ENCODE measurements around the gene PSMD9. TPM values are rescaled to one million over a fixed set of nuclear protein-coding genes. Genes with fewer than 3 reads are reported as not detected.

The PSMD9 gene
- total RNA-seq, 1 experiment from 2014 or later = 55.5 TPM

DNA sequence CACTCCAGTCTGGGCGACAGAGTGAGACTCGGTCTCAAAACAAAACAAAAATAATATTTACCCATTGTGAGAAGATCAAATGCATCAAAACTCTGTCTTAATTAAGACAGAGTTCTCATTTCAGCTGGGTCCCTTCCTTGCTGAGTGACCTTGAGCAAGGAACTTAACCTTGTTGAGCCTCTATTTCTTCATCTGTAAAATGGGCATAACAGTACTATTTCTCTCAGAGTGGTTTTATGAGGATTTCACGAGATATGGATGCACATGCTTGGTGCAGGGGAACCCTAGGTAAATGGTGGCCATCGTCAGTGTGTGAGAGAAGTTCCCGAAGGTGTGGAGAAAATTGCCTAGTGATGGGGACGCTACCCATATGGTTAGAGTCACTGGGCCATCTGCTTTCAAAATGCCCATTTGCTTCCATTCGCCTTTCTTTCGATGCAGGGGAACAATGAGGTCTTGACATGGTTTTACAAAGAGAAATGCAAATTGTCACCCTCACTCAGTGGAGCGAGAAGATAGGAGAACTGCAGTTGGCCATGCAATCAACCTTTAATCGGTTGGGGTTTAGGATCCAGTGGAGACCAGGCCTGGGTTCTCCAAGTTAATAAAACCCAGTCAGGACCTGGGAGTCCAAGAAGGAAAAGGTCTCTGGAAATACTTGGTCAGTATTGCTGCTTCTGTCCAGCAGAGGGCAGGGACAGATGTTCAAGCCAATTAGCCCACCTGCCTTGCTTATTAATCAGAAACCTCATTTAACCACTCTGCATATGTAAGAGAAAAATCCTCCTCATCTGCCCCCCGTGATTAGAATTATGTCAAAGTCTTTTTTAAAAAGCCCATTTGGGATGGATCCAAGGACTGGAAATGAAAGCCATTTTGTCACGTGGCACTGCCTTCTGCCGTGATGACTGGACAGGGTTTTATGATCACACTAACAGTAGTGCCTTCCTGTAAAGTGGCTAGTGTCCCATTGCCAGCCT lies 67.0 kb downstream of the PSMD9 start:
- no peak overlapping the region for H3K9ac ChIP-seq (ENCODE audit: low read length)
- H3K9me3 ChIP-seq (ENCODE audit: control insufficient read depth in 1 of 2, insufficient read depth in 1 of 2, low read depth in 1 of 2, low read length in 2 of 2) = no peaks in the 10 kb centered on the region
- H4K20me1 ChIP-seq (ENCODE audit: insufficient read depth) = no peaks in the 10 kb centered on the region
- no TSS peak for BruUV-seq (replicated peaks)
- RAD21 ChIA-PET (ENCODE audit: low non-redundant PET in 1 of 2, low total read pairs in 2 of 2, uncharacterized antibody in 2 of 2, unreplicated experiment in 2 of 2) = no interaction called here
- no peak overlapping the region for H3K27ac ChIP-seq (ENCODE audit: low read depth, low read length)
- ATAC-seq (peak; percentile 70), DNase-seq (ENCODE audit: low read depth, low spot score) (peak; percentile 24)
- no peaks in the 10 kb centered on the region for H3K9me2 ChIP-seq (ENCODE audit: insufficient read depth)
- intact Hi-C loops (cut with micrococcal nuclease) = no loop called here
- no peaks in the 10 kb centered on the region for H3K4me1 ChIP-seq (ENCODE audit: control insufficient read depth in 1 of 2, insufficient read depth in 2 of 2, low read length in 2 of 2)
- TF ChIP-seq RAD21 (IDR thresholded peaks at IDR 0.05; ENCODE audit: low read depth) = peak; percentile 49
- TF ChIP-seq, protein P1, sequence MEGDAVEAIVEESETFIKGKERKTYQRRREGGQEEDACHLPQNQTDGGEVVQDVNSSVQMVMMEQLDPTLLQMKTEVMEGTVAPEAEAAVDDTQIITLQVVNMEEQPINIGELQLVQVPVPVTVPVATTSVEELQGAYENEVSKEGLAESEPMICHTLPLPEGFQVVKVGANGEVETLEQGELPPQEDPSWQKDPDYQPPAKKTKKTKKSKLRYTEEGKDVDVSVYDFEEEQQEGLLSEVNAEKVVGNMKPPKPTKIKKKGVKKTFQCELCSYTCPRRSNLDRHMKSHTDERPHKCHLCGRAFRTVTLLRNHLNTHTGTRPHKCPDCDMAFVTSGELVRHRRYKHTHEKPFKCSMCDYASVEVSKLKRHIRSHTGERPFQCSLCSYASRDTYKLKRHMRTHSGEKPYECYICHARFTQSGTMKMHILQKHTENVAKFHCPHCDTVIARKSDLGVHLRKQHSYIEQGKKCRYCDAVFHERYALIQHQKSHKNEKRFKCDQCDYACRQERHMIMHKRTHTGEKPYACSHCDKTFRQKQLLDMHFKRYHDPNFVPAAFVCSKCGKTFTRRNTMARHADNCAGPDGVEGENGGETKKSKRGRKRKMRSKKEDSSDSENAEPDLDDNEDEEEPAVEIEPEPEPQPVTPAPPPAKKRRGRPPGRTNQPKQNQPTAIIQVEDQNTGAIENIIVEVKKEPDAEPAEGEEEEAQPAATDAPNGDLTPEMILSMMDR (IDR thresholded peaks at IDR 0.05 in 2 of 3, conservative IDR thresholded peaks at IDR 0.05 in 1 of 3; ENCODE audit: borderline replicate concordance in 1 of 3, insufficient read depth in 1 of 3, low read depth in 2 of 3, low read length in 2 of 3) = peak; percentile 44 to 74 (median 74); a peak in 5 of 6 replicates
- no peak for TF ChIP-seq REST (IDR thresholded peaks at IDR 0.05; ENCODE audit: low read depth)
- no peak overlapping the region for H2AFZ ChIP-seq (ENCODE audit: low read depth, low read length, poor library complexity, severe bottlenecking)
- H3K27me3 ChIP-seq (ENCODE audit: insufficient read depth, low read length) = no peaks in the 10 kb centered on the region
- H3K79me2 ChIP-seq (ENCODE audit: insufficient read depth, low read length) = no peaks in the 10 kb centered on the region
- H3K4me3 ChIP-seq (replicated peaks in 1 of 2; ENCODE audit: low read depth in 1 of 2, low read length in 2 of 2) = no peak overlapping the region
- POLR2A ChIA-PET = no interaction called here
- no peaks in the 10 kb centered on the region for H3K36me3 ChIP-seq (ENCODE audit: control insufficient read depth in 1 of 2, insufficient read depth in 2 of 2, low read length in 2 of 2)
- CTCF ChIA-PET = no interaction called here
- no peak overlapping the region for H3K4me2 ChIP-seq (ENCODE audit: low read length)

All from HCT116 (cell line).